ENCODE measurements around the gene GLDN.

The GLDN gene

GRCh38 chr15:51338496-51338895, 3.0 kb upstream of the GLDN start, which contains the start of gene CYP19A1:
TSS of gene CYP19A1 (minus strand) at chr15:51338596. CDS start at chr15:51242912, 95,684 bp downstream.
- TF ChIP-seq ZBTB7A (IDR thresholded peaks at IDR 0.05; ENCODE audit: low read depth), result no peak
- no peak for TF ChIP-seq CEBPB (IDR thresholded peaks at IDR 0.05)
- no peak for TF ChIP-seq RAD21 (IDR thresholded peaks at IDR 0.05; ENCODE audit: low read depth)
- TF ChIP-seq TAF1 (IDR thresholded peaks at IDR 0.05; ENCODE audit: low read depth), result no peak
- no peak for TF ChIP-seq YY1 (IDR thresholded peaks at IDR 0.05; ENCODE audit: low read depth)
- no peak for TF ChIP-seq MAX (IDR thresholded peaks at IDR 0.05)
- no peak for TF ChIP-seq EGR1 (IDR thresholded peaks at IDR 0.05)
- TF ChIP-seq FOXM1 (IDR thresholded peaks at IDR 0.05; ENCODE audit: borderline replicate concordance, low read depth), result no peak
- TF ChIP-seq EP300 (IDR thresholded peaks at IDR 0.05; ENCODE audit: borderline replicate concordance), result no peak
- no peak for TF ChIP-seq CREB1 (IDR thresholded peaks at IDR 0.05; ENCODE audit: low read depth)
- TF ChIP-seq REST (IDR thresholded peaks at IDR 0.05; ENCODE audit: low read depth), result no peak

- TF ChIP-seq NFIC (IDR thresholded peaks at IDR 0.05), result no peak
- TF ChIP-seq REST (IDR thresholded peaks at IDR 0.05; ENCODE audit: low read depth), result no peak
- no peak for TF ChIP-seq CREB1 (IDR thresholded peaks at IDR 0.05; ENCODE audit: low read depth)
- TF ChIP-seq FOXM1 (IDR thresholded peaks at IDR 0.05; ENCODE audit: borderline replicate concordance, low read depth), result no peak
- TF ChIP-seq EGR1 (IDR thresholded peaks at IDR 0.05), result no peak
- TF ChIP-seq CEBPB (IDR thresholded peaks at IDR 0.05), result no peak
- no peak for TF ChIP-seq RAD21 (IDR thresholded peaks at IDR 0.05; ENCODE audit: low read depth)
- TF ChIP-seq YY1 (IDR thresholded peaks at IDR 0.05; ENCODE audit: low read depth), result no peak
- TF ChIP-seq MAX (IDR thresholded peaks at IDR 0.05), result no peak
- TF ChIP-seq TEAD4 (IDR thresholded peaks at IDR 0.05), result no peak
- TF ChIP-seq ZBTB7A (IDR thresholded peaks at IDR 0.05; ENCODE audit: low read depth), result no peak
Observed at GRCh38 chr15:51342227-51342999, 958 bp downstream of the GLDN start.

- TF ChIP-seq CEBPB (IDR thresholded peaks at IDR 0.05) (no peak), CREB1 (IDR thresholded peaks at IDR 0.05; ENCODE audit: low read depth) (no peak), NFIC (IDR thresholded peaks at IDR 0.05) (no peak), EGR1 (IDR thresholded peaks at IDR 0.05) (no peak), USF1 (IDR thresholded peaks at IDR 0.05) (no peak), TCF12 (IDR thresholded peaks at IDR 0.05; ENCODE audit: low read depth) (no peak), REST (IDR thresholded peaks at IDR 0.05; ENCODE audit: low read depth) (no peak), ZBTB7A (IDR thresholded peaks at IDR 0.05; ENCODE audit: low read depth) (no peak), EP300 (IDR thresholded peaks at IDR 0.05; ENCODE audit: borderline replicate concordance) (no peak), YY1 (IDR thresholded peaks at IDR 0.05; ENCODE audit: low read depth) (no peak), TAF1 (IDR thresholded peaks at IDR 0.05; ENCODE audit: low read depth) (no peak), FOXM1 (IDR thresholded peaks at IDR 0.05; ENCODE audit: borderline replicate concordance, low read depth) (no peak), TEAD4 (IDR thresholded peaks at IDR 0.05) (no peak), RAD21 (IDR thresholded peaks at IDR 0.05; ENCODE audit: low read depth) (no peak), MAX (IDR thresholded peaks at IDR 0.05) (no peak)
Observed at GRCh38 chr15:51343466-51343865, 2.0 kb downstream of the GLDN start.

GRCh38 chr15:51346136-51346535, 4.7 kb downstream of the GLDN start:
- TF ChIP-seq USF1 (IDR thresholded peaks at IDR 0.05) (no peak), EP300 (IDR thresholded peaks at IDR 0.05; ENCODE audit: borderline replicate concordance) (no peak), MAX (IDR thresholded peaks at IDR 0.05) (no peak), CEBPB (IDR thresholded peaks at IDR 0.05) (no peak), TCF12 (IDR thresholded peaks at IDR 0.05; ENCODE audit: low read depth) (no peak)

Measured in Ishikawa (cell line).